GM19193 (cell line): ENCODE results near the gene FER1L5.

Source experiments
- POLR2A ChIP-seq: IDR thresholded peaks from 4 replicates; pipeline ENCODE4 v1.6.1; 2011; ENCODE audit not compliant: insufficient read depth, insufficient read length; ENCODE audit errors: extremely low read depth

The FER1L5 gene

GRCh38 chr2:96737251-96737650, 94.7 kb downstream of the FER1L5 start:
- TF ChIP-seq POLR2A = no peak

DNA sequence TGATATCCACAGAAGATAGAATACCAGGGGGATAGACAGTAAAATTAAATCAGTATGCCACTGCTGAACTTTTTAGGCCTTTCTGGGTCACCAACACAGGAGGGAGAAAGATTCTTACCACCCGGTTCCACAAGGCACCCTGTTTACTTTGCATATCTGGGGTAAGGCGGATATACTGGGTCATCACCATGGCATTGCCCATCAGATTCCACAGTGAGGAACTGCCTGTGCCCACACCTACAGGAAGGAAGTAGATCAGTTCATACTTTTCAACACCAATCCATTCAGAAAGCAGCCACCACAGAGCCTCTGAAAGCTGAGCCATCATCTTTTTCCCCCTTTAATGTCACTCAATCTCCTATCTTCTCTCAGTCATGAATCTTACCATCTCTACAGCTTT, 95.3 kb downstream of the FER1L5 start:
- no peak for TF ChIP-seq POLR2A

- no peak for TF ChIP-seq POLR2A
Measured at GRCh38 chr2:96739076-96739632, 96.6 kb downstream of the FER1L5 start.

GRCh38 chr2:96739633-96740428, 97.3 kb downstream of the FER1L5 start, which contains the start of gene LMAN2L:
LMAN2L (minus strand) TSS chr2:96740064; CDS start chr2:96740040, 24 bp downstream.
- TF ChIP-seq POLR2A = peak; percentile 79

- TF ChIP-seq POLR2A = no peak
Measured at GRCh38 chr2:96747061-96747617, 104.6 kb downstream of the FER1L5 start.

GRCh38 chr2:96751800-96752199, 109.2 kb downstream of the FER1L5 start:
- no peak for TF ChIP-seq POLR2A

GRCh38 chr2:96753661-96754282, 111.2 kb downstream of the FER1L5 start:
- TF ChIP-seq POLR2A = no peak

- no peak for TF ChIP-seq POLR2A
Measured at GRCh38 chr2:96754317-96754716, 111.8 kb downstream of the FER1L5 start.
